ENCODE results near the gene LOXL1.

DNA sequence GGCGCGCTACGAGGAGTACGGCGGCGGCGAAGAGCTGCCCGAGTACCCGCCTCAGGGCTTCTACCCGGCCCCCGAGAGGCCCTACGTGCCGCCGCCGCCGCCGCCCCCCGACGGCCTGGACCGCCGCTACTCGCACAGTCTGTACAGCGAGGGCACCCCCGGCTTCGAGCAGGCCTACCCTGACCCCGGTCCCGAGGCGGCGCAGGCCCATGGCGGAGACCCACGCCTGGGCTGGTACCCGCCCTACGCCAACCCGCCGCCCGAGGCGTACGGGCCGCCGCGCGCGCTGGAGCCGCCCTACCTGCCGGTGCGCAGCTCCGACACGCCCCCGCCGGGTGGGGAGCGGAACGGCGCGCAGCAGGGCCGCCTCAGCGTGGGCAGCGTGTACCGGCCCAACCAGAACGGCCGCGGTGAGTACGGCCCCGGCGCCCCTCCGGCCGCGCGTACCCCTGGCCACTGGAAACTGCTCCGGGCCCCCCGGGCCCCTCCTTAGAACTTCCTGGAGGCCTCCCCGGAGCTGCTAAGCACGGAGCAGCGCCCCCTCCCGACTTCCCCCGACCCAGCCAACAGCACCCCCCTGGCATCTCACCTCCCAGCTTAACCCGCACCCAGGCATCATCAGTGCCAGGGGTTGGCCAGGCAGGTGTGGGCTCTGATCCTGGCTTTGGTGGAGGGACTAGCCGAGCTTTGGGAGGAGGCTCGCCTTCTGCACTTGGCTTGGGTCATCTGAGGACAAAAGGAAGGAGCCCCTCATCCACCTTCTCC, 1.4 kb downstream of the LOXL1 start:
- TF ChIP-seq, protein P1, sequence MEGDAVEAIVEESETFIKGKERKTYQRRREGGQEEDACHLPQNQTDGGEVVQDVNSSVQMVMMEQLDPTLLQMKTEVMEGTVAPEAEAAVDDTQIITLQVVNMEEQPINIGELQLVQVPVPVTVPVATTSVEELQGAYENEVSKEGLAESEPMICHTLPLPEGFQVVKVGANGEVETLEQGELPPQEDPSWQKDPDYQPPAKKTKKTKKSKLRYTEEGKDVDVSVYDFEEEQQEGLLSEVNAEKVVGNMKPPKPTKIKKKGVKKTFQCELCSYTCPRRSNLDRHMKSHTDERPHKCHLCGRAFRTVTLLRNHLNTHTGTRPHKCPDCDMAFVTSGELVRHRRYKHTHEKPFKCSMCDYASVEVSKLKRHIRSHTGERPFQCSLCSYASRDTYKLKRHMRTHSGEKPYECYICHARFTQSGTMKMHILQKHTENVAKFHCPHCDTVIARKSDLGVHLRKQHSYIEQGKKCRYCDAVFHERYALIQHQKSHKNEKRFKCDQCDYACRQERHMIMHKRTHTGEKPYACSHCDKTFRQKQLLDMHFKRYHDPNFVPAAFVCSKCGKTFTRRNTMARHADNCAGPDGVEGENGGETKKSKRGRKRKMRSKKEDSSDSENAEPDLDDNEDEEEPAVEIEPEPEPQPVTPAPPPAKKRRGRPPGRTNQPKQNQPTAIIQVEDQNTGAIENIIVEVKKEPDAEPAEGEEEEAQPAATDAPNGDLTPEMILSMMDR (IDR thresholded peaks at IDR 0.05 in 4 of 5, conservative IDR thresholded peaks at IDR 0.05 in 1 of 5): peak in 3 of 5 experiments; percentile 32 to 40 (median 37)
- peak in 1 of 2 donors; percentile 5 for TF ChIP-seq POLR2A (IDR thresholded peaks at IDR 0.05)
